ENCODE data around the gene KCNMA1.
A peak's percentile ranks its signal among the peaks of the same experiment; 100 is the strongest.
"Not testable (repeated sequence)": the region's sequence is repeated elsewhere in the genome, so short reads cannot be mapped to it uniquely, and the experiment has no call there.

Gene KCNMA1

GRCh38 chr10:77421591-77421990 is 216.0 kb downstream of the KCNMA1 start:
- DNase-seq (ENCODE audit: low read depth, low spot score): no peak

- no peak for DNase-seq (ENCODE audit: low read depth, low spot score)
These were observed 216.6 kb downstream of the KCNMA1 start for GRCh38 chr10:77420947-77421523.

- DNase-seq (ENCODE audit: low read depth, low spot score): no peak
These were observed 217.6 kb downstream of the KCNMA1 start for GRCh38 chr10:77419979-77420378.

GRCh38 chr10:77419056-77419455 is 218.6 kb downstream of the KCNMA1 start:
- DNase-seq (ENCODE audit: low read depth, low spot score): no peak

- DNase-seq (ENCODE audit: low read depth, low spot score): peak; percentile 41
These were observed 219.6 kb downstream of the KCNMA1 start for GRCh38 chr10:77417806-77418640.

GRCh38 chr10:77417359-77417758 is 220.2 kb downstream of the KCNMA1 start:
- no peak for DNase-seq (ENCODE audit: low read depth, low spot score)

- DNase-seq (ENCODE audit: low read depth, low spot score): peak; percentile 94
These were observed 221.1 kb downstream of the KCNMA1 start for GRCh38 chr10:77416311-77417135.

- no peak for DNase-seq (ENCODE audit: low read depth, low spot score)
These were observed 222.2 kb downstream of the KCNMA1 start for GRCh38 chr10:77415313-77415960.

- DNase-seq (ENCODE audit: low read depth, low spot score): no peak
These were observed 224.4 kb downstream of the KCNMA1 start for GRCh38 chr10:77413231-77413630.

GRCh38 chr10:77412573-77413133 is 225.0 kb downstream of the KCNMA1 start:
- DNase-seq (ENCODE audit: low read depth, low spot score): not testable (repeated sequence)

- DNase-seq (ENCODE audit: low read depth, low spot score): no peak
These were observed 225.8 kb downstream of the KCNMA1 start for GRCh38 chr10:77411805-77412204.

- no peak for DNase-seq (ENCODE audit: low read depth, low spot score)
These were observed 227.1 kb downstream of the KCNMA1 start for GRCh38 chr10:77410523-77410922.

- DNase-seq (ENCODE audit: low read depth, low spot score): no peak
These were observed 227.7 kb downstream of the KCNMA1 start for GRCh38 chr10:77409697-77410471.

- no peak for DNase-seq (ENCODE audit: low read depth, low spot score)
These were observed 229.3 kb downstream of the KCNMA1 start for GRCh38 chr10:77408259-77408658.

- no peak for DNase-seq (ENCODE audit: low read depth, low spot score)
These were observed 230.7 kb downstream of the KCNMA1 start for GRCh38 chr10:77406764-77407430.

- peak; percentile 85 for DNase-seq (ENCODE audit: low read depth, low spot score)
These were observed 231.8 kb downstream of the KCNMA1 start for GRCh38 chr10:77405771-77406241.

- no peak for DNase-seq (ENCODE audit: low read depth, low spot score)
These were observed 232.8 kb downstream of the KCNMA1 start for GRCh38 chr10:77404810-77405209.

- no peak for DNase-seq (ENCODE audit: low read depth, low spot score)
These were observed 233.8 kb downstream of the KCNMA1 start for GRCh38 chr10:77403761-77404160.

- DNase-seq (ENCODE audit: low read depth, low spot score): no peak
These were observed 235.9 kb downstream of the KCNMA1 start for GRCh38 chr10:77401683-77402082.

- no peak for DNase-seq (ENCODE audit: low read depth, low spot score)
These were observed 237.6 kb downstream of the KCNMA1 start for GRCh38 chr10:77400033-77400432.

All from astrocyte of the hippocampus (primary cell).